Measurements from ENCODE around the gene EID1.
A peak's percentile ranks its signal among the peaks of the same experiment; 100 is the strongest.

EID1 gene

DNA sequence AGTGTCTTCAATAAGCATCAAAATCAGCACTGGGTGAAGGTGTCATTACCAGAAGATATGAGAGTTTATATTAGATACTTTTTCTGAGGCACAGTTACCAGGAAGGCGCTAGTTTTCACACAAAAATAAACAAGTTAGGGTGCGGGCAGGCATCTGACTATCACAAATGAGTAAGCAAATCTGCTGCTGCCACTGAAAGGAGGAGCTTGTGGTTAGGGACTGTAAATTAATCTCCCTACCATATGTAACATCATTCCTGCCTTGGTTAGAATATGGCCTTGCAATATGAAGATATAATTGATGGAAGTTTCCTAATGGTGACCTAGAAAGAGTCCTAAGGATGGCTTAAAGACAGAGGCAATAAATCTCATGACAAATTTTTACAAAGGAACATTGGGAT, 19.5 kb upstream of the EID1 start:
- no peak for DNase-seq (ENCODE audit: low spot score)
- TF ChIP-seq, protein P1, sequence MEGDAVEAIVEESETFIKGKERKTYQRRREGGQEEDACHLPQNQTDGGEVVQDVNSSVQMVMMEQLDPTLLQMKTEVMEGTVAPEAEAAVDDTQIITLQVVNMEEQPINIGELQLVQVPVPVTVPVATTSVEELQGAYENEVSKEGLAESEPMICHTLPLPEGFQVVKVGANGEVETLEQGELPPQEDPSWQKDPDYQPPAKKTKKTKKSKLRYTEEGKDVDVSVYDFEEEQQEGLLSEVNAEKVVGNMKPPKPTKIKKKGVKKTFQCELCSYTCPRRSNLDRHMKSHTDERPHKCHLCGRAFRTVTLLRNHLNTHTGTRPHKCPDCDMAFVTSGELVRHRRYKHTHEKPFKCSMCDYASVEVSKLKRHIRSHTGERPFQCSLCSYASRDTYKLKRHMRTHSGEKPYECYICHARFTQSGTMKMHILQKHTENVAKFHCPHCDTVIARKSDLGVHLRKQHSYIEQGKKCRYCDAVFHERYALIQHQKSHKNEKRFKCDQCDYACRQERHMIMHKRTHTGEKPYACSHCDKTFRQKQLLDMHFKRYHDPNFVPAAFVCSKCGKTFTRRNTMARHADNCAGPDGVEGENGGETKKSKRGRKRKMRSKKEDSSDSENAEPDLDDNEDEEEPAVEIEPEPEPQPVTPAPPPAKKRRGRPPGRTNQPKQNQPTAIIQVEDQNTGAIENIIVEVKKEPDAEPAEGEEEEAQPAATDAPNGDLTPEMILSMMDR (IDR thresholded peaks at IDR 0.05; ENCODE audit: borderline replicate concordance, control extremely low read depth, extremely low read depth, insufficient read depth, missing control alignments), result no peak
- in situ Hi-C loops (cut with MboI; ENCODE audit: low sequenced_read_pairs, unreplicated experiment), result loop anchor here (25.0 kb wide), 2 partner anchors 1179 to 1279 kb away; no protein-coding TSS in a partner anchor

DNA sequence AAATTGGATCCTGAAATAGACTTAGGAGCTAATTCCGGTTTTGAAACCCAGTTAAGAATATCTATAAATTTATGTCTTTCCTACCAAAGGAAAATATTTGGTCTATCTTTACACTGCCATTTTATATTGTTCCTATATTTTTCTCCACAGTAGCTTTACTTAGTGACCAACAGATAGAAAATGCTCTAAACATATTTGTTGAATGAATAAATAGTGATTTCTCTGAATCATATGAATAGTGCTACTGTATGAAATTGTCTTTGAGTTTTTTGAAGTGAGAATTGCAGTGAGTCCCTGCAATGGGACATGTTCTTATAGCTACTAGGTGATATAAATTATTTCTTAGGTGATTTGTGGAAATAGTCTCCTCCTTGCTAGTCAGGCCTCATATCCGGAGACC, 18.5 kb upstream of the EID1 start:
- no peak for DNase-seq (ENCODE audit: low spot score)
- in situ Hi-C loops (cut with MboI; ENCODE audit: low sequenced_read_pairs, unreplicated experiment), result loop anchor here (25.0 kb wide), 2 partner anchors 1178 to 1278 kb away; no protein-coding TSS in a partner anchor
- TF ChIP-seq, protein P1 (IDR thresholded peaks at IDR 0.05; ENCODE audit: borderline replicate concordance, control extremely low read depth, extremely low read depth, insufficient read depth, missing control alignments), result no peak

DNA sequence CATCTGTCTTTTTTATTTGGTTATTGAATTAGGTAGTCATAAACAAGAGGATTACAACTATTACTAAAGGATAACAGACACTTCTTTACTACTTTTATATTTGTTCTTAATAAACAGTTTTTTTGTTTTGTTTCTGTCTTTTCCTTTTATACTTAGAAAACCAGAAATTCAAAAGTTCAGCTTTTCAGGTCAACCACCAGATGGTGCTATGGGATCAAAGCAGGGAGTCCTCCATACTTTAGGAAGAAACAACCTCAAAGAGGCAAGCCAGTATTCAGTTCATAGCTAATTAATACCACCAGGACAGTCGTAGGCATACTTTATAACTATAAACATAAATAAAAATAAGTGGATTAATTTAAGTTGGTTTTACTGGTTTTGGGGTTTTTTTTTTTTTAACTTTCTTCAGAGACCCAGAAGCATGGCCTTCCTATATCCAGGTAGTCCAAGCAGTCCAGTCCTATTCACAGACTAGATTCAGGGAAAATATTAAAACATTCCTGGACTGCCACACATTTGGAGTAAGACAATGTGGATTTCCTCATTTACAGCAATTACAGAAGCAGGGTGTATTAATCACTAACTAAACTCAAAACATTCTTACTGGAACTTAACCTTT, 16.0 kb upstream of the EID1 start:
- TF ChIP-seq, protein P1 (IDR thresholded peaks at IDR 0.05; ENCODE audit: borderline replicate concordance, control extremely low read depth, extremely low read depth, insufficient read depth, missing control alignments), result peak; percentile 55
- peak; percentile 59 for DNase-seq (ENCODE audit: low spot score)
- in situ Hi-C loops (cut with MboI; ENCODE audit: low sequenced_read_pairs, unreplicated experiment), result loop anchor here (10.0 to 25.0 kb wide), 4 partner anchors 293 to 1275 kb away; partner anchors contain the start of gene COPS2

DNA sequence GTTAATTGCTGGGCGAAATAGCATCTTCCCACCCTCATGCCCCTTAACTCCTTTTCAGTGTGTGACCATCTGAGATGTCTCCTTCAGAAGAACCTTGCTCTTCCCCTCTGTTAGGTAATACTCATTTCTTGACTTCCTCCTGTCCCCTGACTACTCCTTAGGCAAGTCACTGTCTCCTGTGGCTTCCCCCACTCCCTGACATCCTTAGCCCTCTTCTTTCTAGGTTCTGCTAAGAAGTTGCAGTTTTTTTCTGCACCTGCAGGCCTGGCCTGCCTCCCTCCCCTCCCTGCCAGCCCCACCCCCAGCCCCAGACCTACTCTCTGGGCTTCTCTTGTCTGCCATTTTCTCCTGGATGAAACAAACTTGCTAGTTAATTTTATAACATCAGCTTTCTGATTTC, 15.2 kb upstream of the EID1 start:
- TF ChIP-seq, protein P1 (IDR thresholded peaks at IDR 0.05; ENCODE audit: borderline replicate concordance, control extremely low read depth, extremely low read depth, insufficient read depth, missing control alignments), result no peak
- in situ Hi-C loops (cut with MboI; ENCODE audit: low sequenced_read_pairs, unreplicated experiment), result loop anchor here (10.0 to 25.0 kb wide), 4 partner anchors 292 to 1275 kb away; partner anchors contain the start of gene COPS2
- peak; percentile 31 for DNase-seq (ENCODE audit: low spot score)

DNA sequence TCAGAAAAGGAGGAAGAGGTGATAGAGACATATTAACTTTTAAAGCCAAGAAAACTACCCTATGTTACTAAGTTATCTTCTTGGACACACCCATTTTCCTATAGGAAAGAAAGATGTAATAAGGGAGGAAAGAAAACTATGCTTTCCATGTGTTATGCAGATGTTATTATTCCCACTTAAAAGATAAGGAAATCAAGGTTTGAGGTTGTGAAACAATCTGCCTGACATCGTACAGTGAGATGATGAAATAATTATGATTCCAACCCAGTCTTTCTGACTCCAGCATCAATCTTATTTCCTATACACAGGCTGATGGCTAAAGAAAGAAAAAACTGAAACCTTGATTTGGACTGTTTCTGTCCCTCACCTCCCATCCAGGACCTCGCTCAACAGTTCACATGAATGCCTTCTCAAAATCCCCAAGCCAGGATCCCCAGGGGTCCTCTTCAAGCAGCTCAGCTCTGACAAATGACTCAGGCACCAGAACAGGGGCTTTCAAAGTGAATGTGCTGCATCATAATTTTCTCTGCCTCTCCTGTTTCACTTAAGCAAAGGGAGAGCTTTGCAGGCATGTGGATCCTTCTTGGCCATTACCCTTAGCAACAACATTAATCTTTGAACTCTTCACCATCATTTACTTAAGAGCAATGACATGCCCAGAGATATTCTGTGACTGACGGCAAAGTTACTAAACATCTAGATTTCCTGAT, 12.4 kb upstream of the EID1 start:
- in situ Hi-C loops (cut with MboI; ENCODE audit: low sequenced_read_pairs, unreplicated experiment), result loop anchor here (10.0 to 25.0 kb wide), 4 partner anchors 289 to 1272 kb away; partner anchors contain the start of gene COPS2
- DNase-seq (ENCODE audit: low spot score), result no peak
- TF ChIP-seq, protein P1 (IDR thresholded peaks at IDR 0.05; ENCODE audit: borderline replicate concordance, control extremely low read depth, extremely low read depth, insufficient read depth, missing control alignments), result no peak

DNA sequence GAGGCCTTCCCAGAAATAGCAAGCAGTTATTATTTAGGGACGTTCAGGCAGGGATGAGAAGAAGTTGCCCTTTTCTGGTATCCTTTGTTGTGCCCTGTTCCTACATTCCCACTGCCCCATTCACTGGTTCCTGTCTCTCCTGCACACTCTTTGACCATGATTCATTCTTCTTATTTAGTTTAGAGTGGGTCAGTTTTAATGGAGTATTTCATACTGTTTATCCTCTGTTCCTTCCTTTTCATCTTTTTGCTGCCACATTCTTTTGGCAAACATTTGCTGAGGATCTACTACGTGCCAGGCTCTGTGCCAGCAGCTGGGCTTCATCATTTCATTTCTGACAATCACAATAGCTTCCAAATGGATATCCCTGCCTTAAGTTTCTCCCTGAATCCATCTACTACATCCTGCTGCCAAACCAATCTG, 11.8 kb upstream of the EID1 start:
- DNase-seq (ENCODE audit: low spot score), result no peak
- in situ Hi-C loops (cut with MboI; ENCODE audit: low sequenced_read_pairs, unreplicated experiment), result loop anchor here (10.0 to 25.0 kb wide), 4 partner anchors 289 to 1271 kb away; partner anchors contain the start of gene COPS2
- TF ChIP-seq, protein P1 (IDR thresholded peaks at IDR 0.05; ENCODE audit: borderline replicate concordance, control extremely low read depth, extremely low read depth, insufficient read depth, missing control alignments), result no peak
